GM19239 (cell line): Measurements from ENCODE around the gene ZG16B.
A peak's percentile ranks its signal among the peaks of the same experiment; 100 is the strongest.

ENCODE experiments used
- DNase-seq: peaks from one replicate; pipeline ENCODE4 v3.0.0; 2011; ENCODE audit warnings: low spot score; ENCODE audit not compliant: insufficient read length
- FAIRE-seq: peaks from 2 replicates; lab custom pipeline; 2011; peaks lifted over from hg19 to GRCh38; lab: Jason Lieb, UNC

ZG16B gene

DNA sequence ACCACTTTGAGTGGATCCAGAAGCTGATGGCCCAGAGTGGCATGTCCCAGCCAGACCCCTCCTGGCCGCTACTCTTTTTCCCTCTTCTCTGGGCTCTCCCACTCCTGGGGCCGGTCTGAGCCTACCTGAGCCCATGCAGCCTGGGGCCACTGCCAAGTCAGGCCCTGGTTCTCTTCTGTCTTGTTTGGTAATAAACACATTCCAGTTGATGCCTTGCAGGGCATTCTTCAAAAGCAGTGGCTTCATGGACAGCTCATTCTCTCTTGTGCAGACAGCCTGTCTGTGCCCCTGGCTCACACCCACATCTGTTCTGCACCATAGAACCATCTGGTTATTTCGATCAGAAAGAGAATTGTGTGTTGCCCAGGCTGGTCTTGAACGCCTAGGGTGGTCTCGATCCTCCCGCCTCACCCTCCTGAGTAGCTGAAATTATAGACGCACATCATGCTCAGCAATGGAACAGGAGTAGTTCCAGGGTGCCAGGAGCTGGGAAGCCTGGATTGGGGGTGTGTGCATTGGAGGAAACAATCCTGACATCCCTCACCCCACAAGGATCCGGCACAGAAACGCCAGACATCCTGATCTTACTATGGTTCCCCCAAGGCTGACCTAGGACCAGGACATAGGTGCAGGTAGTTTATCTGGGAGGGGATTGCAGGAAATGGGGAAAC, 8.5 kb upstream of the ZG16B start:
- FAIRE-seq: no peak
- no peak for DNase-seq

DNA sequence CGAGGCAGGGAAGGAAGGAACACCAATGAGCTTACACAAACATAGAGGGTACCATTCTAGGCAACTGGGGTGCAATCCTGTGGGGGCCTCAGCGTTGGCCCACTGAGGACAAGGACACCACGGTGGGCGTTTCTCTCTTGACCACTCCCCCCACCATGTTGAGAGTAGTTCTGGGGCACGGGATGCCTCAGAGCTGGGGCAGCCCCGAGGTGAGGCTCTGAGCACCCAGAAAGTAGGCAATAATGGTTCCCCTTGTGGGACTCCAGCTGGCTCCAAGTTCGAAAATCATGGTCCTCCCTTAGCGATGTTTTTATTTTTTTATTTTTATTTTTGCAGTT, 8.0 kb upstream of the ZG16B start:
- FAIRE-seq (no peak), DNase-seq (no peak)

DNA sequence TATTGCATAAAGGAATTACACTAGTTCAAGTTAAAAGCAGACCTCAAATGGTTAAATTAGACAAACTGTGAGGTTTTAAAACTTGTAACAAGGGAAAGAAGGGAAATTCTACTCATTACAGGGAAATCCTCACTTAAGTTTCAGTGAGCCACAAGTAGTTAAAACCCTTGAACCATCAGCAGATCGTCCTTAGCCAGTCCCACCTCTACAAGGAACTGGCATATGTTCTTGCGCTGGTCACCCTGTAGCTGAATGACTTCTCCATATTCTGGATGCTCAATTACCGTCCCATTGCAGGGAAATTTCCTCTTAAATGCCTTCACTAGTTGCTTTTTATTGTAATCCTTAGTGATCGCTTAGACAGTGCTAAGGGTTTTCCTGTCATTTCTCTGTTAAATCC, 7.6 kb upstream of the ZG16B start:
- DNase-seq: no peak
- FAIRE-seq: no peak

DNA sequence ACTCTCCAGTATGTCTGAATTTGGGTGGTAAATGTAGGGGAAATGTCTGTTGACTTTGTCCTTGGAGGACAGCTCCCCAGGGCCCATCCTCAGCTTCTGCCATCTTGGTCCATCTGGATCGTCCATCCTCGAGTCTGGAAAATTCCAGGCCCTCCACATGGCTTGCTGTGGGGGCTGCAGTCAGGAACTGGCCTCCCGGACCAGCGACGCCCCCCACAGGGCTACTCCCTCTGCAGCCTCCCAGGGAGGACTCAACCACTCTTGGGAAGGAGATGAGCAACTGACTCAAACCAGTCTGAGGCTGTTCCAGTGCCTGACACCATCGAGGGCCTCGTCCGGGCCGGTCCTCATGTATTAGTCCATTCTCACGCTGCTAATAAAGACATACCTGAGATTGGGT, 5.5 kb upstream of the ZG16B start:
- DNase-seq (no peak), FAIRE-seq (no peak)

DNA sequence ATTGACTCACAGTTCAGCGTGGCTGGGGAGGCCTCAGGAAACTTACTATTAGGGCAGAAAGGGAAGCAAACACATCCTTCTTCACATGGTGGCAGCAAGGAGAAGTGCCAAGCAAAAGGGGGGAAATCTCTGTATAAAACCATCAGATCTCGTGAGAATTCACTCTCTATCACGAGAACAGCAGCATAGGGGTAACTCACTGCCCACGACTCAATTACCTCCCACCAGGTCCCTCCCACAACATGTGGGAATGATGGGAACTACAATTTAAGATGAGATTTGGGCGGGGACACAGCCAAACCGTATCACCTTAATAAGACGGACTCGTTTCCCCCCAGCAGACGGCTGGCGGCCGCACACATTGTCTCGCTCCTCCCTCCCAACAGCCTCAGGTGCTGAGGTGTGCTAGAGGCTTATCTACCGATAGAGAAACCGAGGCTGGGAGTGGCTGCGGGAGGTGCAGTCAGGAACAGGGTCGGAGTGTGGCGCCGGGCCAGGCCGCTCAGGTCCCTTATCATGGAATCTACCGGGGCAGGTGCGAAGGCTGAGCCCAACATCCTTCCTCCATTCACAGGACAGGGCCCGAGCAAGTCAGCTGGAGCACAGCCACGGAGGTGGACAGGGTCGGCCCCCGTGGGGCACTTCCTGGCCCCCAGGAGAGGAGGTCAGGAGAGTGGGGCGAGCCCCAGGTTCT, 4.9 kb upstream of the ZG16B start:
- FAIRE-seq (no peak), DNase-seq (no peak)

DNA sequence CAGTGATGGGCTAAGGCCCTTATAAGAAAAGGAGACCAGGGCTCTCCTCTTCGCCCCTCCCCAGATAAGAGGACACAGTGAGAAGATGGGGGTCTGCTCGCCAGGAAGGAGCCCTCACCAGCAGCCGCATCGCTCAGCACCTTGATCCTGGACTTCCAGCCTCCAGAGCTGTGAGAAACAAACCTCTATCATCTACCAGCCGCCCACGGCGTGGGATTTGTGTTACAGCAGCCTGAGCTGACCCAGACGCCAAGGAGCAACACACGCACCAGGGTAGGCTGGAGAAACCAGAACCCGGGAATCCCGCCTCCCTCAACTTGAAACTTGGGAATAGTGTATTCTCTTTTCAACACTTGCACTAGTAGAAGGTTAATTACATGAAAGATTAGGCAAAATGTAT, 4.2 kb upstream of the ZG16B start:
- no peak for FAIRE-seq
- no peak for DNase-seq

DNA sequence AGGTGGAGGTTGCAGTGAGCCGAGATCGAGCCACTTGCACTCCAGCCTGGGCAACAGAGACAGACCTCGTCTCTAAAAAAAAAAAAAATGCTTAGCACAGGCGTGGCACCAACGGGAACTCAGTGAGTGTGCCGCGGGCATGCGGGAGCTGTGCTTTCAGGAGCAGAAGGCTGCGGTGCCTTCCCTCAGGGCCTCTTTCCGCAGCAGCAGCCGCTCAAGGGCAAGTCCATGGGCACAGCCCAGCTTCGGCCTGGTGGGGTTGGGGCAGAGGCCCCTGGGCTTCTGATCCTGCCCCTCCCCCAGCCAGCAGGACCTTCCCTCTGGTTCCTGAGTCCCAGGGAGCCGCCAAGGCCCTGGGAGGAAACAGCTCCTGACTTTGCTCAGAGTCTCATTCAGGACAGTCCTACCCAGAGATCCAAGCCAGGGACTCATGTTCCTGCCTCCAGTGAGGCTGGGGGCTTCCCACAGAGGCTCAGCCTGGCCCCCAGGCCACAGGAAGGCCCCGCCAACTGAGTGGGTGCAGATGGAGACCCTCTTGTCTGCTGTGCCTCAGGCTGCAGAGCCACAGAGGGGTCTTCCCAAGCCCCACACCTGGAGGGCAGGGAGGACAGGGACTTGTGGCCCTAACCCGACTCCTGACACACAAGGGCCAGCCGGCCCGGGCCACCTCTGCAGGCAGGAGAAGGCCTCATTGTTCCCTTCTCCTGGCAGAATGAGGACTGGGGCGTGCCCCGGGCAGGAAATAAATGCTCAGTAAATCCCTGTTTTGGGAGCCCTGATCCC, 3.3 kb upstream of the ZG16B start:
- no peak for FAIRE-seq
- no peak for DNase-seq

DNA sequence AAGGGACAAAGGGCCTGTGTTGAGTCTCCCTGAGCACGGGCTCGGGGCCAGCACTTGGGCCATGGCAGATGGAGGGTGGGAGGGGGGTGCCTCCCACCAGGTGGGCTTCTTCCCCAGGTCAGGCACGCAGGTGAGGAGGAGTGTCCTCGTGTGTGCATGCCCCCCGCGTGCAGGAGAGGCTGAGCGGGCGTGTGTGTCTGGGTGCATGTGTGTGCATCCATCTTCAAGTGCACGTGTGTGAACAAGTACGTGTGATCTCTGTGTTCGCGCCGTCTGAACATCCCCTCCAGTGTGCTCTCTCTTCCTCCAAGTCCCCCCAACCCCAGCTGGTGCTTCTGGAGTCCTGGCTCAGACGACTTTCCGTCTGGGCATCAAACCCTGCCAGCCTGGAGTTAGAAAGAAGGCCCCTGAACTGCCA, 2.7 kb upstream of the ZG16B start:
- FAIRE-seq: no peak
- no peak for DNase-seq

DNA sequence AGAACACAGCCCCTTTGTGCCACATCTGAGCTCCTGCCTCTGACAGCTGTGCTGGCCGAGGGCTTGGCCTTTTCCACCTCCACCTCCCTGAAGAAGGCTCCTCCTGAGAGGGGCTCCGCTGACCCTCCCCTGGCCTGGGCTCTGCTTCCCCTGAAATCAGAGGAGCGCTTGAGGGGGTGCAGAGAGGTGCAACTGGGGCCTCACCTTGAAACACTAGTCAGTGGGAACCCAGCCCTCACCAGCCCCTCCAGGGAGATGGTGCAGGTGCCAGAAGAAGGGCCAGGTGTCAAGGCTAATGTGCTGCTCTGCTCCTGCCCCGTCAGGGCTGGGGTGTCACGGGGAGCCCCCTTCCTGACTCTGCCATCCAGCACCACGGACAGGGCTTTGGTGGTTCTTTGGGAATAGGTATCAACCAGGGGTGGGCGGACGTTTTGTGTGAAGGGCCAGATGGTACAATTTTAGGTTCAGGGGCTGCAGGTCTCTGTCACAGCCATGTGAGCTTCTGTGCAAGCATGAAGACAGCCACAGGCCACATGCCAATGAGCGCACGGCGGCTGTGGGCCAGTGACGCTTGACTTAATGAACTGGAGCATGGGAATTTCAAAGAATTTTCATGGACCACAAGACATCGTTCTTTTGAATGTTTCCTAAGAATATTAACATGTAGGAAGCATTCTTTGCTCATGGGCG, 2.1 kb upstream of the ZG16B start:
- no peak for DNase-seq
- FAIRE-seq: no peak

DNA sequence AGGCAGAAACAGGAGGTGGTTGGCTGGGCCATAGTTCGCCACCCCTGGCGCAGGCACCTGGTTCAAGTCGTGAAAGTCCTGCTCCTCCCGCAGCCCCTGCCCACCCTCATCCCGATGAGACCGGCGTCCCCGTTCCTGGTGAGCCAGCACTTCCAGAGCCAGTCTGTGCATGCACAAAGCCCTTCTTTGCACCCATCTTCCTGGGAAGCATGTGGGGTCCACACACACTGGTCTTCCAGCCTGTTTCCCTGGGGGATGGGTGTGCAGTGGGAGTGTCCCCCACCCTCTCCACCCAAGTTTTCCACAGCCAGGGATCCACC, 1.6 kb upstream of the ZG16B start:
- FAIRE-seq: no peak

DNA sequence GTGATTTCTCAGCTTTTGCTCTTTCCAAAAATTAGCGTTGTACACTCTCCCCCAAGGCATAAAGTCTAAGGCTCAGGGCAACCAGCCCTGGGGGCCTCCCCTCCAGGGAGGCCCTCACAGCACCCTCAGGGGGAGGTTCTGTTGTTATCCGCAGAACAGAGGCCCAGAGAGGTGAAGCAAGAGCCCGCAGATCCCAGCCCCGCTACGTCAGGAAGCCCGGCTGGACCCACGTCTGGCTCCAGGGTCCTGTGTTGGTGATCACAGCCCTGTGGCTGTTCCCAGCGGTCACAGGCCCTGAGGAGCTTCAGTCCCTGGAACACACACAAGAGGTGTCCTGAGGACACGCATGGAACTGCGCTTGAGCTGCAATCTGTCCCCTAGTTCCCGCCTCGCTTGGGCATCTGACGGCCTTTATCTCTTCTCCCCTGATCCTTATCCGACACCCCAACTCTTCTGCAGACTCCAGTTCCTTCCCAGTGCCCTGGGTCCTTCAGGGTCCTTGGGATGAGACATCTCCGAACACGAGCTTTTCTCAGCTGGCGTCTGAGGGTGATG, 1.1 kb upstream of the ZG16B start:
- FAIRE-seq: no peak
- no peak for DNase-seq

More for the DNA sequence above, 1.6 kb upstream of the ZG16B start:
- DNase-seq: no peak

DNA sequence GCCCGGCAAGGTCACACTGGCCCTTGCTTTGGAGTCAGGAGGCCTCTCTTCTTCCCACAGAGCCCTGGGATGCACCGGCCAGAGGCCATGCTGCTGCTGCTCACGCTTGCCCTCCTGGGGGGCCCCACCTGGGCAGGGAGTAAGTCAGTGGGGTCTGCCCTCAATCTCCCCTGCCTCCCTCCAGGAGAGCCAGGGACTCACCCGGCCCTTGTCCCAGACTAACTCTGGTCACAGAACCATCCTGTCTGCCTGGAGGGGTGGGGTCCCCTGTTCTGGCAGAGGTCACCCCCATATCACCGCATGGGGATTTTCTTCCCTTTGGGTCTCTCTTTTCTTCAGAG, 222 bp downstream of the ZG16B start:
- DNase-seq: no peak
- no peak for FAIRE-seq

DNA sequence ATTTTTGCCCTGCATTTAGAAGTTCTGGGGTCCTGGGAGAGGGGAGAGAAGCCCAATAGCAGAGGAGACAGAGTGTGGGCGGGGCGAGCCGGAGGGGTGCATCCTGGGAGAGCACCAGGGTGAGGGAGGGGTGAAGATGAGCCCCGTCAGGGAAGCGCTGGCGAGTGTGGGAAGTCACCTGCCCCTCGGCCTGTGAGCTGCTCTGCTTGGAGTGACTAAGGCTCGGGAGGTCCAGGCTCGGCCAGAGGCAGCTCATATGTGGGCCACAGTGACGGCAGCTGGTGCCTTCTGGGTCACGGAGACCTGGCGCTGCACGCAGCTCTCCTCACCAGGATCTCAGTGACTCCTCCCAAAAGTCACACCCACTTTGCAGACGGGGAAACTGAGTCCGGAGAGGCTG, 1.1 kb downstream of the ZG16B start:
- FAIRE-seq (no peak), DNase-seq (no peak)

DNA sequence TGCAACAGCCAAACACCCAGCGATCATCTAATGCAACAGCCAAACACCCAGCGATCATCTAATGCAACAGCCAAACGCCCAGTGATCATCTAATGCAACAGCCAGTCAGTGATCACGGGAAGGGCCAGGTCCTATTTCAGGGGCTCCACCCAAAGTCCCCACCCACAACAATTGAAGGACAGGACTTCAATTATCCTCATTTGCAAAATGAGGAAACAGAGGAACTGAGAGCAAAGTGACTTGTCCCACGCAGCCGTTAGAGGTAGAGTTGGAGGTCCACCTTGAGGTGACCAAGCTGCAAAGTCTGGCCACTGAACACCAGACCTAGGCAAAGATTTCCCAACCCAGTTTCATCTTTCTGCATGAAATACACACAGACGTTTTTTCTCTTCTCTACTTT, 3.7 kb downstream of the ZG16B start:
- no peak for DNase-seq
- FAIRE-seq: no peak

DNA sequence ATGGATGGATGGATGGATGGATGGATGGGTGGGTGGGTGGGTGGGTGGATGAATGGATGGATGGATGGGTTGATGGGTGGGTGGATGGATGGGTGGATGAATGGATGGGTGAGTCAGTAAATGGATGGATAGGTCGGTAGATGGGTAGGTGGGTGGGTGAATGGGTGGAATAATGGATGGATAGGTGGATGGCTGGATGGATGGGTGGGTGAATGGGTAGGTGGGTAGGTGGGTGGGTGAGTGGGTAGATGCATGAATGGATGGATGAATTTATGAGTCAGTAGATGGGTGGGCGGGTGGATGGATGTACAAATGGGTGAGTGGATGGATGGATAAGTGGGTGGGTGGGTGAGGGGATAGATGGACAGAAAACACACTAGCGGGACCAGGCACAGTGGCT, 4.9 kb downstream of the ZG16B start:
- FAIRE-seq (no peak), DNase-seq (no peak)

DNA sequence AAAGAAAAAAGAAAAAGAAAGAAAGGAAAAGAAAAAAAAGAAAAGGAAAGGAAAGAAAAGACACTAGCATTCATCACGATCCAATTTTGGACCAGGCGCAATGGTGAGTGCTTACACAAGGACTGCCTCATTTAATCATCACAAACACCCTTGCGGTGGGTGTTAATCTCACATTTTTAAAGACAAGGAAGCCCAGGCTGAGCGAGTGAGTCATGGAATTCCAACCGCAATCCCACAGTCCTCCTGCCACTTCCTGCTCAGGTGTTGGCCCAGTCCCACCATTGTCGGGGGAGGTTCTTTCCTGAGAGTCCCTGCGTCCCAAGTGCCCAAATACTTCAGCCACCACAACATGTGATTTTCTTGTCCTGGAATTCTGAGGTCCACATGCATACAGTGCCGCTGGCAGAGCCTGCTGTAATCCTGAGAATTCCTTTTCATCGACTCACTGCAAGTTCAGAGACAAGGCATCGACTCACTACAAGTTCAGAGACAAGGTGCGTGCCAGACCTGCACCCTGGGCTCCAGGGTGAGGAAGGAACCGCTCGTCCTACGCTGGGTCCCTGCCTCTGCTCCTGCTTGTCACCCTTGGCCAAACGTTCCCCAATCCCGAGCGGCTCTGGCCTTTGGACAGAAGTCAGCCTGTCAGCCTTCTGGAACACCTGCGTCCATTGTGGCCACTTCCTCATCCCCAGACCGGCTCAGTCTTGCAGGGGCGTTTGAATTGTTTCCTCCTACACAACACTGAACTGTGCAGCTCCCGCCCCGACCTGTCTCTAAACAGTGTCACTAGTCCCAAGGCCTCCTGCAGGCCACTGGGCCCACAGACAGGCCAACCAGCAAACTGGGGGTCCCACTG, 5.8 kb downstream of the ZG16B start:
- no peak for DNase-seq
- no peak for FAIRE-seq

DNA sequence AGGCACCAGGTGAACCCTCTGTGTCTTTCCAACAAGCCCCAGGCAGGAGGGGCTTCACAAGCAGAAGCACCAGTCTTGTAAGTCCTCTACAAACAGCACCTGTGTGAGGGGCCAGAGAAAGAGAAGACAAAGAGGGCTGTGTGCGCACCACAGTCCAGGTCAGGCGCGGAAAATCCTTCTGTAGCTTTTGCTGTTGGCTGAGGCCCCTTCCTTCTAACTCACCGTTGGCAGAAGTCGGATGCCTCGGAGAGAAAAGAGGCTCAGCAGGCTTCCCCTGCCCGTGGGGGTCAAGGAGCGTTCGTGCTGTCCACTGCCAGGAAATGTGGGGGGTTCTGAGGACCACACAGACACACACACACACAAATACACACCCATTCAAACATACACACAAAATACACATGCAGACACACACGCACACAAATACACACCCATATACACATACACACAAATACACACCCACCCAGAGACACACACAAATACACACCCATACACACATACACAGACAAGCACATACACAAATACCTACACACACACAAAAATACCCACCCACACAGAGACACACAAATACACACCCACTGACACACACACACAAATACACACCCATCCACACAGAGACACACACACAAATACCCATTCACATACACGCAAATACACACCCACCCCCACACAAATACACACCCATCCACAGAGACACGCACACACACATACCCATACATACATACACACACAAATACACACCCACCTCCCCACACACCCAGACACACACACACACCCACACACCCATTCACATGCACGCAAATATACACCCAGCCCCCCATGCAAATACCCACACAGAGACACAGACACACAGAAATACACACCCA, 6.8 kb downstream of the ZG16B start:
- no peak for DNase-seq
- FAIRE-seq: no peak

DNA sequence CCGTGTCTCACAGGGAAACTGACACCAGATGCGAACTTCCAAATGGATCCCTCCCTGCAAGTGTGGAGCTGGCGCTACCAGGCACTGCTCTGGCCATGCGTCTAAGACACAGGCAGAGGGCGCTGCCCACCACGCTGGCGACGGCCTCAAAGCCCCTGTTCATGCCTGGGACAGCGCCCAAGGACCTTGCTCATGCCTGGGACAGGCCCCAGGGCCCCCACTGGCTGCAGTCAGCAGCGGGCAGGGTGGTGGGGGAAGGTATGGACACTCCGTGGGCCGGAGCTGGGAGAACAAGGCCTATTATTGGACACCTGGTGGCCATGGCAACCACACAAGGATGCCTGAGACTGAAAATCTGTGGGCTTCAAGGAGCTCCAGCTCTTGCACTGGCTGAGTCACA, 8.8 kb downstream of the ZG16B start:
- DNase-seq: peak; percentile 65
- FAIRE-seq: no peak
